Endothelial cell of umbilical vein (primary cell): ENCODE data around the gene KIF27.
"Not testable (repeated sequence)": the region's sequence is repeated elsewhere in the genome, so short reads cannot be mapped to it uniquely, and the experiment has no call there.

Experiments used
- EZH2 ChIP-seq: IDR thresholded peaks from 2 replicates; pipeline ENCODE4 v1.6.1; 2012; ENCODE audit warnings: borderline replicate concordance, low read depth, mild to moderate bottlenecking, moderate library complexity, low read length, inconsistent platforms; ENCODE audit not compliant: severe bottlenecking
- FOS ChIP-seq: IDR thresholded peaks from 2 replicates; pipeline ENCODE4 v1.6.1; 2011; ENCODE audit warnings: mild to moderate bottlenecking, low read length, moderate library complexity, borderline replicate concordance; ENCODE audit not compliant: insufficient read depth
- GATA2 ChIP-seq: IDR thresholded peaks from 2 replicates; pipeline ENCODE4 v1.7.0; 2011; ENCODE audit warnings: low read depth, mild to moderate bottlenecking, moderate library complexity, mixed read lengths, low read length; ENCODE audit not compliant: insufficient read length, insufficient read depth
- JUN ChIP-seq: IDR thresholded peaks from 2 replicates; pipeline ENCODE4 v1.6.1; 2011; ENCODE audit warnings: borderline replicate concordance, low read depth; ENCODE audit not compliant: insufficient read length, insufficient read depth
- MAX ChIP-seq: IDR thresholded peaks from 2 replicates; pipeline ENCODE4 v1.6.1; 2011; ENCODE audit not compliant: insufficient read depth, insufficient read length
- MYC ChIP-seq: IDR thresholded peaks from one replicate; pipeline ENCODE4 v1.6.1; 2011; ENCODE audit warnings: mild to moderate bottlenecking, low read depth, low read length
- POLR2A ChIP-seq: IDR thresholded peaks from 2 replicates; pipeline ENCODE4 v1.6.1; 2012; ENCODE audit warnings: low read depth, mild to moderate bottlenecking, control low read depth, low read length
- TF ChIP-seq, protein P1 (sequence below), 2 donors: IDR thresholded peaks; 1 replicate in 1 of 2; 2 replicates in 1 of 2; pipeline ENCODE4 v1.5.1; 2011; ENCODE audit warnings: low read length in 2 of 2, mild to moderate bottlenecking in 2 of 2, moderate library complexity in 2 of 2, control low read depth in 1 of 2, inconsistent platforms in 1 of 2, low read depth in 1 of 2; ENCODE audit not compliant: insufficient read depth in 1 of 2; ENCODE audit errors: extremely low read depth in 1 of 2

DNA sequence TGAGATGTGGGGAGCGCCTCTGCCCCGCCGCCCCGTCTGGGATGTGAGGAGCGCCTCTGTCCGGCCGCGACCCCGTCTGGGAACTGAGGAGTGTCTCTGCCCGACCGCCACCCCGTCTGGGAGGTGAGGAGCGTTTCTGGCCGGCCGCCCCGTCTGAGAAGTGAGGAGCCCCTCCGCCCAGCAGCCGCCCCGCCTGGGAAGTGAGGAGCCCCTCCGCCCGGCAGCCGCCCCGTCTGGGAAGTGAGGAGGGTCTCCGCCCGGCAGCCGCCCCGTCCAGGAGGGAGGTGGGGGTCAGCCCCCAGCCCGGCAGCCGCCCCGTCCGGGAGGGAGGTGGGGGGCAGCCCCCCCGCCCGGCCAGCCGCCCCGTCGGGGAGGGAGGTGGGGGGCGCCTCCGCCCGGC is 26.9 kb upstream of the KIF27 start:
- TF ChIP-seq, protein P1, sequence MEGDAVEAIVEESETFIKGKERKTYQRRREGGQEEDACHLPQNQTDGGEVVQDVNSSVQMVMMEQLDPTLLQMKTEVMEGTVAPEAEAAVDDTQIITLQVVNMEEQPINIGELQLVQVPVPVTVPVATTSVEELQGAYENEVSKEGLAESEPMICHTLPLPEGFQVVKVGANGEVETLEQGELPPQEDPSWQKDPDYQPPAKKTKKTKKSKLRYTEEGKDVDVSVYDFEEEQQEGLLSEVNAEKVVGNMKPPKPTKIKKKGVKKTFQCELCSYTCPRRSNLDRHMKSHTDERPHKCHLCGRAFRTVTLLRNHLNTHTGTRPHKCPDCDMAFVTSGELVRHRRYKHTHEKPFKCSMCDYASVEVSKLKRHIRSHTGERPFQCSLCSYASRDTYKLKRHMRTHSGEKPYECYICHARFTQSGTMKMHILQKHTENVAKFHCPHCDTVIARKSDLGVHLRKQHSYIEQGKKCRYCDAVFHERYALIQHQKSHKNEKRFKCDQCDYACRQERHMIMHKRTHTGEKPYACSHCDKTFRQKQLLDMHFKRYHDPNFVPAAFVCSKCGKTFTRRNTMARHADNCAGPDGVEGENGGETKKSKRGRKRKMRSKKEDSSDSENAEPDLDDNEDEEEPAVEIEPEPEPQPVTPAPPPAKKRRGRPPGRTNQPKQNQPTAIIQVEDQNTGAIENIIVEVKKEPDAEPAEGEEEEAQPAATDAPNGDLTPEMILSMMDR (IDR thresholded peaks at IDR 0.05; ENCODE audit: extremely low read depth in 1 of 2, insufficient read depth in 1 of 2, low read depth in 1 of 2, low read length in 2 of 2) = not testable (repeated sequence)
- not testable (repeated sequence) for TF ChIP-seq GATA2, MYC, POLR2A, JUN, EZH2, MAX, FOS
